NCI-H2029 treated with DMSO at 0.1 percent for 48 hours (cell line): ENCODE results near the gene PRUNE2.
"Not testable (repeated sequence)": the region's sequence is repeated elsewhere in the genome, so short reads cannot be mapped to it uniquely, and the experiment has no call there.

Experiments used
- DNase-seq: peaks from one replicate; lab custom pipeline; 2025; lab: John Stamatoyannopoulos, UW

The PRUNE2 gene

DNA sequence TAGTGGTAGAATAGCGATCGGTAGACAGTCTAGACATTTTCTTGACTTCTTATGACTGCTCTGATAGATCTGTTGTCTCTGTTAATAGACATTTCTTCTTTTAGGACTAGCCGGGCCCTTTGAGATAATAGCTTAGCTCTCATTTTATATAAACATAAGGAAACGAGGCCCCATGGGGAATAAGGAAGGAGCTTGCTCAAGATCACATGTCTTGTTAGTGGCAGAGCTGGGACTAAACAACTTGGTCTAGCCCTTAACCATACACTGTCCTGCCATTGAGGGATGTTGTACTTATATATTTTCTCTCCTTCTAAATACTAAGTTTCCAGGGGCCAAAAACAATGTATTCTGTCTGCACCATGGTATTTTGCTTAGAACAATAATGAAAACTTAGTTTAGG, 306.9 kb downstream of the PRUNE2 start:
- DNase-seq: no peak

GRCh38 chr9:76595645-76596044, 310.3 kb downstream of the PRUNE2 start:
- DNase-seq: no peak

DNA sequence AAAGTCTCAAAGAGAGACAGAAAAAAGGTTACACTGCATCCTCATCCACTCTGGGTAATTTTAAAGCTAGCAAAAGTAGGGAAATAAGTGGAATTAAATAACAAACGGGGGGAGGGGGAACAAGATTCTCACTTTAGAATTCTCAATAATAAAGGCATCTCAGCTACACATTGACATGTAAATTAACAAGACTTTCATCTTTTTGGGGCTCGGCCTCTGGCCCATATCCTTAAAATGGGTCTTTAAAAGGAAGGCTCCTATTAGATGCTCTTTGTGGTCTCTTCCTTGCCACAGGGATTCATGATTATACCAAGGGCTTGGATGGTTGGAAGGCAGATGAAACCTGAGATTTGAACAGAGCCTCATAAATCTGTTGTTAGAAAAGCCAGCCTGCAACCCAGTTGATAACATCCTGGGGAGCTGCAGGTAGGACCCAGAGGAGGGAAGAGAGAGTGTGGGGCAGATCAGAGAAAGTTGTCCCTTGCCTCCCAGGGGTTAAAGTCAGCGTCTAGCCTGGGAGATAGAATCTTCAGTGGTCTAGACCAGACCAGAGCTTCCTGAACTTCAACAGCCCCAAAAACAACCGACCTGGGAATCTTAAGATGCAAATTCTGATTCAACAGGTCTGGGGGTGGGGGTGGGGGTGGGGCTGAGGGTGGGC, 311.0 kb downstream of the PRUNE2 start:
- no peak for DNase-seq

- not testable (repeated sequence) for DNase-seq
These were observed 311.8 kb downstream of the PRUNE2 start for GRCh38 chr9:76593961-76594735.

GRCh38 chr9:76592974-76593347, 313.0 kb downstream of the PRUNE2 start:
- DNase-seq: no peak

DNA sequence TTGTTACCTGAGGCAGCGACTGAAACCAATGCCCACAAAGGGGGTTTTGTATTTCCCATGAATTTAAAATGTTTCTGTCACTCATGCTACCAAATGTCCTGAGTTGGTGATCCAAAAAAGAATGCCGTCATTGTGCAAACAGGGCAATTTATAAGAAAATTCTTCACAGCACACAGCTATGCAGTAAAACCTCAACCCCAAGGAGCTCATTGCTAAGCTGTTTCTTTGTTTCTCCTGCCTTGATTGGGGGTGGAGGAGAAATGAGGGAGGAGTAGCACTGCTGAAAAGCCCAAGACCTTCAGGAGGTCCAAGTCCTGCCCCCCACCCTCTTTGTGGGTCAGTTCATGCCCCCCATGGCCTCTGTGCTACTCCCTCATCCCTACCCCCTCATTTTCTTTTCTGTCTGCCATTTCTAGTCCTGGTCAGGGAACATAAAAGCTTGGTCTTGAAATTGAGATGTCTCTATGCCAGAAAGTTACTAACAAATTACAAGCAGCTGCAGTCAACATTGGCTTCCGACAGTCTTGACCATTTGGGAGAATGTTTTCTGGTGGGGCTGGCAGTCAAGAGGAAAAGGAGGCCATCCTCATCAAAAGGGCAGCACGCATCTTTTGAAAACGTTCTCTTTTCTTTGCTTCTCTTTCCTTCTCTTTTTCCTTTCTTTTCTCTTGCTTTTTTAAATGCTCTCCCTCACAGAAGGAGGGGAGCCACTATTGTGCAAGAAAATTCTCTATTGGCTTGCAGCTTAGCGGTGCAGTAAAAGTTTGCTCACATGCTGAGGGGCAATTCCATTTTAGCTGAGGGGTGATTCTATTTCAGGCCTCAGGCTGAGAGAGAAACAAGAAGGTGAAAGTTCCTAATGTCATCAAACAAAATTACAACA, 313.6 kb downstream of the PRUNE2 start:
- no peak for DNase-seq

GRCh38 chr9:76591256-76591950, 314.5 kb downstream of the PRUNE2 start:
- DNase-seq: no peak

- DNase-seq: no peak
These were observed 317.6 kb downstream of the PRUNE2 start for GRCh38 chr9:76588316-76588715.

DNA sequence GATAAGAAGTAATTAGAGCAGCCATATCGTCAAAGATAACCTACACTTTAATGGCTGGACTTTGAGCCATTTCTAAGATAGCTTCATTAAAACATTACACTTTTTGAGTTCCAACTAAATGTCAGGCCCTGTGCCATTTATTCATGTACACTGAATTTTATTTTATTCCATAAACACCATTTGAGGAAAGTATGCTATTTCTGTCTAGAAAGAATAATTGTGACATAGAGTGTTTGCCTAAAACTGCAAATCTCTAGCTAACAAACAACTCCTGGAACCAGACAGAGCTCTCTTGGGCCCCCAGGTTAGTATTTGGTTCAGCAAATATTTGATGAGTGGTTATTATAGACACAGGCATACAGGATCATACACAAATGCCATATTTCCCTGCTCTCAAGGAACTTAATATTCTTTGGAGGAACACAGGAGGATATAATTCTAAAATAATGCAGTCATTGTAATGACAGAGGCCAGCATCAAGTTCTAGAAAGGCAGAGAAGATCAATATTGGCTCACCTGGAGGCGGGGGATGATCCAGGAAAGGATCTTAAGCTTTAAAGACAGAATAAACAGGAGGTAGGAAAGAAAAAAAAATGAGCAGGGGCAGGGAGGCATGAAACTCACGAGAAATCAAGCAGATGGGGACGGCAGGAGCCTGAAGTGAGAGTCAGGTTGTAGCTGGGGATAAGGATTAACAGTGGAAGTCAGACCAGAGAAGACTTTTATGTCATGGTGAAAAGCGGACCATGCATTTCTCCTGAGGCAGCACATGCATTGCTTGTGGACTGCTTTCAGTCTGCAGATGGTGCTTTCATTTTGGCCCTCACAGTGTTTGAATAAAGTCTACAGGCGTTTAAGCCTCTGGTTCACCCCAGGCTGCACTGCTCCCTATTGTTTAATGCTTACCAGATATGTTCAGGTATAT, 319.3 kb downstream of the PRUNE2 start:
- peak; percentile 87 for DNase-seq

DNA sequence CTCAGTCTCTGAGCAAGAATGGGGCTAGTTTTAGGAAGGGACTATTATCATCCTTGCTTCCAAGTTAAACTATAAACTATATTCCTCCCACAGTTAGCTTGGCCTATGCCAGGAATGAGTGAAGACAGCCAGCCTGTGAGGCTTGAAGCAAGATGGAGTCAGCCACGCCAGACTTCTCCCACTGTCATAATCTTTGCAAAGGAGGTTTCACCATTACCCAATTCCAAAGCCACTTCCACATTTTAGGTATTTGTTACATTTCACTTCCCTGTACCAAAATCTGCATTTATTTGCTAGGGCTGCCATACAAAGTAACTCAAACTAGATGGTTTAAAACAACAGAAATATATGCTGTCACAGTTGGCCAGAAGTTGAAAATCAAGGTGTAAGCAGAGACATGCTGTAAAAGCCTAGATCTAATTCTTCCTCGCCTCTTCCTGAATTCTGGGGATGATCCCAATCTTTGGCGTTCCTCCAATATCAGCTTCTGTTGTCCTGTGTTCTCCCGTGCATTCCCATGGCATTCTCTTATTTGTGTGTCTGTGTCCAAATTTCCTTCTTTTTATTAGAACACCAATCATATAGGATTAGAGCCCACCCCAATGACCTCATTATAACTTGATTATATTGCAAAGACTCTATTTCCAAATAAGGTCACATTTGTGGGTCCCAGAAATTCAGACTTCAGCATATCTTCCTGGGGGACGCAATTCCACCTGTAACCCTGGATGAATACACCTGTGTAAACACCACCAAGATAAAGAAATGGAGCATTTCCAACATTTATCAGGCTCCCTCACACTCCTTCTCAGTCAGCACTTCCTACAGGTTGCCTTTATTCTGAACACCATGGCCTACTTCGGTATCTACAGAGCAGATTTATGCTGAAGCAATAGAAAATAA, 320.2 kb downstream of the PRUNE2 start:
- DNase-seq: peak; percentile 93

DNA sequence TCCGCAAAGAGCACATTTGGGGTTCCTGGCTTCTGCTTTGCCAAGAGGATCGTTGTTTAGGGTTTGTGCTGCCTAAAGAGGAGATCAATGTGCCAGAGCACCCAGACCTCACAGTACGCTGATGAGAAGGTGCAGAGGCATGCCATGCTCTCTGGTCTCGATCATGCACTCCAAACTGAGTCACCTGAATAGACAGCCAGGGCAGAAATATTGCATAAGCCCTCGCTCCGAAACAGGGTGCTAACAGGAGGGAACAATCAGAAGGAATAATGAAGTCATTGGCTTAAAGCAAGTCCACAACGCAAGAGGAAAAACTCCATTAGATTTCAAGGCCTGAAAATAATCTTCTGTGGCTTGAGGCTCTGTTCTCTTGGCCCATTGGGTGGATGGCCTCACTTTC, 322.7 kb downstream of the PRUNE2 start:
- DNase-seq: no peak

- DNase-seq: no peak
These were observed 324.2 kb downstream of the PRUNE2 start for GRCh38 chr9:76581731-76582130.

- no peak for DNase-seq
These were observed 325.1 kb downstream of the PRUNE2 start for GRCh38 chr9:76580820-76581219.

GRCh38 chr9:76580188-76580587, 325.7 kb downstream of the PRUNE2 start:
- peak; percentile 24 for DNase-seq

- DNase-seq: no peak
These were observed 329.6 kb downstream of the PRUNE2 start for GRCh38 chr9:76576344-76576743.

GRCh38 chr9:76575761-76576160, 330.2 kb downstream of the PRUNE2 start:
- no peak for DNase-seq

- no peak for DNase-seq
These were observed 331.8 kb downstream of the PRUNE2 start for GRCh38 chr9:76573905-76574760.

DNA sequence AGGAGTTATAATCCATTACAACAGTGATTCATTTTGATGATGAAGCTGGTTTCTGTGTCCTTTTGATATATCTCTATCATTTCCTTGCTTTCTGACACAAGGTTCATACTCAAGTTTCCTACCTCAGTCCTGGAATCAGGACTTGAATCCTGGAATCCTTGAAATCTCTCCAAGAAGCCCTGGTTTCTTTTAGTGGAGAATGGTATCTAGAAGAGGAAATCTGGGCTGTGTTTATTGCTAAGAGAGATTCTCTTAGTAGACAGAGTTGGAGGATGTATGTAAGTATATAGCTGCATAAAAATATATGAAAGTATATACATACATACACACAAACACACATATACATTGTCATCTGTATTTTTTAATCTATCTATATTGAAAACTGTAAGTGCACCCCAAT, 332.5 kb downstream of the PRUNE2 start:
- no peak for DNase-seq

GRCh38 chr9:76572151-76572550, 333.8 kb downstream of the PRUNE2 start:
- no peak for DNase-seq
